ENCODE data around the gene ELOB. TPM values are rescaled to one million over a fixed set of nuclear protein-coding genes. Genes with fewer than 3 reads are reported as not detected.

The ELOB gene
- total and polyA plus RNA-seq, 10 of the 15 experiments (the other 5 are each of a cell fraction or from before 2014, with no cell fraction given): 86.9 to 823 (median 263) TPM

GRCh38 chr16:2822496-2822895 lies 45.4 kb upstream of the ELOB start:
- in situ Hi-C loops (cut with MboI) (no loop called here), intact Hi-C loops (cut with micrococcal nuclease; ENCODE audit: unreplicated experiment) (no loop called here)
- Histone ChIP-seq H3K9ac (ENCODE audit: control insufficient read depth, insufficient read depth, low read length) (no peak overlapping the region), H3K4me3 (no peak overlapping the region), H4K20me1 (ENCODE audit: control insufficient read depth, insufficient read depth) (no peaks in the 10 kb centered on the region), H3K36me3 (ENCODE audit: control insufficient read depth in 2 of 2, insufficient read depth in 2 of 2, low read length in 1 of 2) (no peaks in the 10 kb centered on the region), H2AFZ (ENCODE audit: control insufficient read depth, low read depth, low read length) (no peak overlapping the region), H3K4me2 (ENCODE audit: control insufficient read depth, insufficient read depth) (no peak overlapping the region), H3K27me3 (replicated peaks in 1 of 2; ENCODE audit: control insufficient read depth in 2 of 2, insufficient read depth in 2 of 2, low read length in 1 of 2) (peaks cover 0 to 1% of the 10 kb centered on the region in 2 experiments; a peak in 1 of 4 replicates), H3K27ac (ENCODE audit: control insufficient read depth, insufficient read depth) (no peak overlapping the region), H3K4me1 (ENCODE audit: control insufficient read depth, insufficient read depth, low read length) (no peaks in the 10 kb centered on the region), H3K9me3 (replicated peaks; ENCODE audit: control insufficient read depth, insufficient read depth, low read length) (no peaks in the 10 kb centered on the region), H3K79me2 (ENCODE audit: control insufficient read depth, insufficient read depth, low read length) (peaks cover 4% of the 10 kb centered on the region)
- ATAC-seq: no peak
- no TSS peak for BruUV-seq (replicated peaks)
- RAD21 ChIA-PET (ENCODE audit: unreplicated experiment): no interaction called here
- SMC1A ChIA-PET (ENCODE audit: uncharacterized antibody, unreplicated experiment): no interaction called here
- no peak for DNase-seq (ENCODE audit: low read depth, low spot score)
- POLR2A ChIA-PET: no interaction called here
- 63% methylated on average over 4 of the region's 4 CpGs for WGBS (ENCODE audit: insufficient coverage, insufficient replicate concordance, low lambda C conversion rate, missing lambda C conversion rate)
- CTCF ChIA-PET: interaction anchor here (1.2 kb wide), 1 partner anchor 16 kb away, joined by 7 read pairs; no protein-coding TSS in a partner anchor
- no peak for FAIRE-seq
- TF ChIP-seq SKIL (IDR thresholded peaks at IDR 0.05; ENCODE audit: low read depth, poor library complexity, severe bottlenecking): no peak
- TF ChIP-seq JUND (IDR thresholded peaks at IDR 0.05; ENCODE audit: low read depth, low read length): no peak
- TF ChIP-seq SIX5 (IDR thresholded peaks at IDR 0.05; ENCODE audit: low read depth, low read length, severe bottlenecking): no peak
- TF ChIP-seq CHD4 (IDR thresholded peaks at IDR 0.05): no peak
- no peak for TF ChIP-seq ELK1 (IDR thresholded peaks at IDR 0.05; ENCODE audit: low read depth, low read length)
- TF ChIP-seq ZBTB33 (IDR thresholded peaks at IDR 0.05): no peak
- TF ChIP-seq ZNF592 (IDR thresholded peaks at IDR 0.05): no peak
- TF ChIP-seq TAF1 (IDR thresholded peaks at IDR 0.05; ENCODE audit: borderline replicate concordance, low read depth, low read length): no peak
- TF ChIP-seq SREBF1 (IDR thresholded peaks at IDR 0.05; ENCODE audit: low read length): no peak
- TF ChIP-seq REST (IDR thresholded peaks at IDR 0.05; ENCODE audit: low read depth, low read length): no peak
- TF ChIP-seq SP1 (IDR thresholded peaks at IDR 0.05; ENCODE audit: low read depth, low read length): no peak
- TF ChIP-seq IKZF2 (IDR thresholded peaks at IDR 0.05): no peak
